ENCODE measurements around the gene NFATC1.

NFATC1 gene

GRCh38 chr18:79537758-79538157, 142.0 kb downstream of the NFATC1 start:
- no peak for DNase-seq (ENCODE audit: low read depth)

GRCh38 chr18:79538635-79539034, 142.9 kb downstream of the NFATC1 start:
- DNase-seq (ENCODE audit: low read depth) = no peak

- DNase-seq (ENCODE audit: low read depth) = no peak
These were observed 144.6 kb downstream of the NFATC1 start for GRCh38 chr18:79540161-79540903.

GRCh38 chr18:79540904-79541282, 145.2 kb downstream of the NFATC1 start:
- no peak for DNase-seq (ENCODE audit: low read depth)

- DNase-seq (ENCODE audit: low read depth) = no peak
These were observed 146.5 kb downstream of the NFATC1 start for GRCh38 chr18:79542213-79542612.

- DNase-seq (ENCODE audit: low read depth) = no peak
These were observed 147.4 kb downstream of the NFATC1 start for GRCh38 chr18:79542876-79543750.

GRCh38 chr18:79543861-79544385, 148.2 kb downstream of the NFATC1 start:
- DNase-seq (ENCODE audit: low read depth) = no peak

- no peak for DNase-seq (ENCODE audit: low read depth)
These were observed 148.7 kb downstream of the NFATC1 start for GRCh38 chr18:79544386-79544963.

GRCh38 chr18:79545255-79545654, 149.5 kb downstream of the NFATC1 start:
- DNase-seq (ENCODE audit: low read depth) = no peak

GRCh38 chr18:79545736-79546171, 150.0 kb downstream of the NFATC1 start:
- no peak for DNase-seq (ENCODE audit: low read depth)

GRCh38 chr18:79546781-79547272, 151.1 kb downstream of the NFATC1 start:
- DNase-seq (ENCODE audit: low read depth) = no peak

GRCh38 chr18:79547413-79548076, 151.8 kb downstream of the NFATC1 start:
- no peak for DNase-seq (ENCODE audit: low read depth)

- no peak for DNase-seq (ENCODE audit: low read depth)
These were observed 152.3 kb downstream of the NFATC1 start for GRCh38 chr18:79548077-79548450.

GRCh38 chr18:79548621-79548985, 152.9 kb downstream of the NFATC1 start:
- no peak for DNase-seq (ENCODE audit: low read depth)

- DNase-seq (ENCODE audit: low read depth) = no peak
These were observed 153.4 kb downstream of the NFATC1 start for GRCh38 chr18:79548986-79549637.

- no peak for DNase-seq (ENCODE audit: low read depth)
These were observed 153.9 kb downstream of the NFATC1 start for GRCh38 chr18:79549638-79550000.

GRCh38 chr18:79552140-79552631, 156.5 kb downstream of the NFATC1 start:
- DNase-seq (ENCODE audit: low read depth) = no peak

GRCh38 chr18:79552696-79553095, 157.0 kb downstream of the NFATC1 start:
- DNase-seq (ENCODE audit: low read depth) = no peak

- DNase-seq (ENCODE audit: low read depth) = no peak
These were observed 157.4 kb downstream of the NFATC1 start for GRCh38 chr18:79553154-79553553.

GRCh38 chr18:79553696-79554095, 158.0 kb downstream of the NFATC1 start:
- DNase-seq (ENCODE audit: low read depth) = no peak

- DNase-seq (ENCODE audit: low read depth) = no peak
These were observed 158.6 kb downstream of the NFATC1 start for GRCh38 chr18:79554321-79554720.

All from HS-27A (cell line).